HG03175 (cell line): ENCODE data around the gene ANKLE2.
"Not testable (repeated sequence)": the region's sequence is repeated elsewhere in the genome, so short reads cannot be mapped to it uniquely, and the experiment has no call there.

Experiments
- ATAC-seq: cut with Tn5 transposase; IDR thresholded peaks from one replicate; pipeline ENCODE4 v1.9.1; 2021; ENCODE audit warnings: mild to moderate bottlenecking, moderate library complexity; ENCODE audit not compliant: unreplicated experiment

Gene ANKLE2

DNA sequence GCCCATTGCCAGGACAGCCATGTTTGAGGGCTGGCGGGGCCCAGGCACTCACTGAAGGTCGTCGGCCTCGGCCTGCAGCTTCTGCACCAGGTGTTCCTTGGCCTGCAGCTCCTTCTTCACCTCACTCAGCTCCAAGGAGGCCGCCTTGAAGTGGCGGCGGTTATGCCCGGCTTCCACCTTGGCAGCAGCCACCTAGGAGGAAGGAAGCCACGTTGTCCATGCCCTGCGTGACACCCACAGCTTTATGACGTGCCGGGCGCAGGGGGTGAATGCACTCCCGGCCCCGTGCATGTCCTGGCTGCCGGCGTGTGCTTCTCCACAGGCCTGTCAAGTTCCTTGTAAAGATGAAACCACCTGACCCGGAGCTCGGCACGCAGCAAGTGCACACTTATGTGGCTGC, 16.0 kb upstream of the ANKLE2 start:
- ATAC-seq, result no peak

DNA sequence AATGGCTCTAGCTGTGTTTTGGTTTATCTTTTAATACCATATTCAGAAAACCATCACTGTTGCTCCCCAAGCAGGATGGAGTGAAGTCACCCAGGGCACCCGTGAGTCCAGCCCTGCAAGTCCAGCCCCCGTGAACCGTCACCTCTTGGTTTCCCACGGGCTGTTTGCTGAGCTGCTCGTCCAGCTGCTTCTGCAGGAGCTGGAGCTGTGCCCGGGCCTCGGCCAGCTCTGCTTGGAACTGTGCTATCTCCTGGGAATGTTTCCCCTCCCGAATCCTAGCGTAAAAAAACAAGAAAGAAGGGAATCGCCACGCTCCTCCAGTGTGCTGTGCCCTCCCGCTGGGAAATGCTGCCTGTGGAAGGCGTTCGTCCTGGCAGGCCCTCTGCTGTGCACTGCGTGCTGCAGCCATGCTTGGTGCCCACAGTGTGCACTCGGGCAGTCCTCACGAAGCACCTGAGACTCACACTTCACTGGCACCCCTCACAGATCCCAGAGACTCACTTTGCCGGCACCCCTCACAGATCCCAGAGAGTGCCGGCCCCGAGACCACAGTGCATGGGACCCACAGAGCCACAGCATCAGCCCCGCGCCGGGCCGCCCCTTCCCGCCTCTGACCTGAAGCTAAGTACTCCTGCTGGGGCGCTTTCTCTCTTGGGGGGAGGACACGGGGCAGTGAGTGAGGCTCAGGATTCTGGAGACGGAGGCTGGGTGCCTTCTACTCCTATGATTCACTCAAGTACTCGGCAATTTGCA, 15.4 kb upstream of the ANKLE2 start:
- no peak for ATAC-seq

- not testable (repeated sequence) for ATAC-seq
Measured at GRCh38 chr12:132776230-132776625, 14.6 kb upstream of the ANKLE2 start.

- no peak for ATAC-seq
Measured at GRCh38 chr12:132775502-132776229, 14.0 kb upstream of the ANKLE2 start.

DNA sequence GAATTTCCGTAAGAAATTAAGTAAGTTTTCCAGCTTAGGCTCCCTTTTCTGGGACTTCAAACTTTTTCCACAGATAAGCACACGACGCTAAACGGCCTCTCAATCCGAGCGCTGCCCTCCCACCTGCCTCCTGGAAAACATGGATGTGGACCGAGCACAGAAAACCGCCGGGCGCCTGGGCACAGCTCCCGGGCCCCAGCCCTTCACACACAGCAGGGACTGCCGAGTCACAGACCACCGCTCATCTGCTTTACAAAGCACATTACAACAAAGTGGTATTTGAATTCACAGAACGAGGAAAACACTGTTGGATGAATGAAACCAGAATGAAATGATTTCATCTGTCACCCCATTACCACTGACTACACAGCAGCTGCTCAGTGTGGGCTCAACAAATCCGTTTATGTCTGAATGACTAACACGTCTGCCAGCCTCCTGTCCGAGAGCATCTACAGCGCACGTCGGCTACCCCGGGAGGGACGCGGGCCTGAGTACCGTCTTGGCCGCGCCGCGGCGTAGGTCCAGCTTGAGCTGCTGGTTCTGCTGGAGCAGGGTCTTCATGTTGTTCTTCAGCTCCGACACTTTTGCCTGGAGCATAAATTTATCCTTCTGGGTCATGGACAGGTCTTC, 13.1 kb upstream of the ANKLE2 start:
- no peak for ATAC-seq

- ATAC-seq, result no peak
Measured at GRCh38 chr12:132774159-132774558, 12.5 kb upstream of the ANKLE2 start.

DNA sequence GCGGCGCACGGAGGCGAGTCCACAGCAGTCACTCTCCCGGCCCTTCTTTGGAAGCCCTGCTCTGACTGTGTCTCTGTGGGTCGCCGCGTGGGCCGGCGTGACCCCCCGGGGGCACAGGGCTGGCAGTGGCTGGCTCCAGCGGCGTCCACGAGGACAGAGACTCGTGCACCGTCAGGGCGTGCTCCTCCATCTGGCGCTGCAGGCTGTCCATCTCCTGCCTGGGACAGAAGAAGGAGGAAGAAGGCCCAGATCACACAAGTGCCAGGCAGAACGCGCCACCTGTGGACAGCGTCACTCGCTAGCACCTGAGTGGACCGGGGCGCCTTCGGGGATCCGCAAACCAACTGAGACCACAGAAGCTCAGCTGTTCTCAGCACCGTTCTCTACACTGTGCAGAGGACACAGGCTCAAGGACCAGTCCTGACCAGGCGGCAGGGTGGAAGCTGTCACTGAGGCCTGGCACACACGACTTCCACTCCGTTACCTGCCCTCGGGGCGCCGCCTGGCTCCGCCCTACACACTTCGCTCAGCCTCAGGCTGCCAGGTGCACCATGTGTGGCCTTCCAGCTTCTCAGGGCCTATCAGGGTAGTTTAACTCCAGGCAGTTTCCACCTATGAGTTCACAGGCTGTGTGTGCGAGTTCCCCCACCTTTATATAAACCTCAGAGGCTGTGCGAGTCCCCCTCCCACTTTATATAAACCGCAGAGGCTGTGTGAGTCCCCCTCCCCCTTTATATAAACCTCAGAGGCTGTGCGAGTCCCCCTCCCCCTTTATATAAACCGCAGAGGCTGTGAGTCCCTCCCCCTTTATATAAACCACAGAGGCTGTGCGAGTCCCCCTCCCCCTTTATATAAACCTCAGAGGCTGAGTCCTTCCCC, 11.7 kb upstream of the ANKLE2 start:
- ATAC-seq, result no peak

GRCh38 chr12:132772606-132773005, 11.0 kb upstream of the ANKLE2 start:
- peak; percentile 56 for ATAC-seq

DNA sequence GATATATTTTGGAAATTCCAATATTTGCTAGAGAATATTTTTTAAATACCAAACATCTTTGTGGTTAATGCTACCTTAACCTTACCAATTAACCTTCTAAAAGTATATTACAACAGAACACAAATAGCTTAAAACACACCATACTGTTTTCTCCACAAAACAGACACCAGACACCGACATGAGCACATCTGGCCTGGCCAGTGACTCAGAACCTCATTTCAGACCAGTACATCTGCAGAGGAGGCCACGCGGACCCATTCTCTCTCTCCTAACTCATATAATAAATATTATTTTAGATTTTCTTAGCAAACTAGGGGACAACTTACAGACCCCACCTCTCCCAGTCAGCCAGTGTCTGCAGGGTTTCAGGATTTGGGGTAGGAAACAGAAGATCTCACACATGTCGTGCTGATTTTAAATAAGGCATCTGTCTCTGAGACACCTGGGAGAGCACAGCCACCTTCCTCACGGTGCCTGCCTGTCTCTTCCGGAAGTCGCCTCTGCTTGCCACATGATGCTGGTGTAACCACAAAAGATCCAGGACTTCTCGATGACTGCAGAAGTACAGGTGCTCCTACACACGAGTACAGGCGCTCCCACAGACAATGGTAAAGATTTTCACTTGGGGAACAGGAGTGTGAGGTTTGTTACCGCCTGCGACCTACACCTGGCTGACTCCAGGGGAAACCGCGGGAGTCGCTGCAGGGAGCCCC, 9.7 kb upstream of the ANKLE2 start:
- no peak for ATAC-seq

GRCh38 chr12:132766380-132767085, 4.9 kb upstream of the ANKLE2 start:
- no peak for ATAC-seq

GRCh38 chr12:132765361-132765760, 3.7 kb upstream of the ANKLE2 start:
- ATAC-seq, result no peak

- no peak for ATAC-seq
Measured at GRCh38 chr12:132764231-132764630, 2.6 kb upstream of the ANKLE2 start.

GRCh38 chr12:132761921-132762583, 420 bp upstream of the ANKLE2 start:
- peak; percentile 76 for ATAC-seq

- no peak for ATAC-seq
Measured at GRCh38 chr12:132759359-132759758, 2.3 kb downstream of the ANKLE2 start.

- ATAC-seq, result not testable (repeated sequence)
Measured at GRCh38 chr12:132758825-132759224, 2.8 kb downstream of the ANKLE2 start.

GRCh38 chr12:132754160-132754932, 7.3 kb downstream of the ANKLE2 start:
- no peak for ATAC-seq

DNA sequence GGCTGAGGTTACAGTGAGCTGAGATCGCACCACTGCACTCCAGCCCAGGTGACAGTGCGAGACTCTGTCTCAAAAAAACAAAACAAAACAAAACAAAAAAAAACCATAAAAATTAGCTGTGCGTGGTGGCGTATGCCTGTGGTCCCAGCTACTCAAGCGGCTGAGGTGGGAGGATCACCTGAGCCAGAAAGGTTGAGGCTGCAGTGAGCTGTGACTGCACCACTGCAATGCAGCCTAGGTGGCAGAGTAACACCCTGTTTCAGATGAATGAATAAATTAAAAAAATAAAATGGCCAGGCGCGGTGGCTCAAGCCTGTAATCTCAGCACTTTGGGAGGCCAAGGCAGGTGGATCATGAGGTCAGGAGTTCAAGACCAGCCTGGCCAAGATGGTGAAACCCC, 8.0 kb downstream of the ANKLE2 start:
- not testable (repeated sequence) for ATAC-seq

- no peak for ATAC-seq
Measured at GRCh38 chr12:132748319-132748718, 13.3 kb downstream of the ANKLE2 start.
